CD4-positive, alpha-beta T cell (primary cell): ENCODE measurements around the gene WT1. TPM values are rescaled to one million over a fixed set of nuclear protein-coding genes. Genes with fewer than 3 reads are reported as not detected.

Experiments used
- ATAC-seq: fragments of 200-7000 bp; cut with Tn5 transposase; one replicate; pipeline ENCODE4 v1.10.0; 2022; ENCODE audit warnings: mild to moderate bottlenecking; ENCODE audit not compliant: poor library complexity
- CTCF ChIA-PET: fragments of 350-600 bp; sonication (Branson Sonifier 250); formaldehyde crosslinking; loops from one replicate; lab custom pipeline; 2021; ENCODE audit warnings: antibody characterized with exemption, inconsistent platforms; lab: Charles Lee
- POLR2A ChIA-PET: fragments of 350-600 bp; sonication (Branson Sonifier 250); formaldehyde crosslinking; loops from one replicate; lab custom pipeline; 2021; ENCODE audit warnings: antibody characterized with exemption, inconsistent platforms; lab: Charles Lee
- DNase-seq, 14 experiments: peaks; one replicate each; pipeline ENCODE4 v3.0.0-alpha.2; 2013 to 2020; ENCODE audit warnings: mixed read lengths in 2 of 14
- H3K27ac ChIP-seq, 2 donors: one replicate each; pipeline versions ENCODE4 v1.5.1 to v1.7.0; 2013; ENCODE audit warnings: low read length in 2 of 2, low read depth in 1 of 2, mild to moderate bottlenecking in 1 of 2
- H3K27me3 ChIP-seq, 2 experiments: 1 replicate in 1 of 2; 2 replicates in 1 of 2; pipeline versions ENCODE4 v1.6.1 to v1.7.0; 2013; ENCODE audit warnings: low read length in 2 of 2, control low read depth in 1 of 2, mild to moderate bottlenecking in 1 of 2, moderate library complexity in 1 of 2; ENCODE audit not compliant: insufficient read depth in 2 of 2, control insufficient read depth in 1 of 2
- H3K36me3 ChIP-seq: one replicate; pipeline ENCODE4 v1.6.1; 2013; ENCODE audit warnings: low read length, control low read depth; ENCODE audit not compliant: insufficient read depth
- H3K4me1 ChIP-seq: one replicate; pipeline ENCODE4 v1.6.1; 2013; ENCODE audit warnings: low read length, control low read depth; ENCODE audit not compliant: insufficient read depth
- H3K4me3 ChIP-seq: one replicate; pipeline ENCODE4 v1.5.1; 2013; ENCODE audit warnings: mild to moderate bottlenecking, low read length, moderate library complexity
- H3K9me3 ChIP-seq, 2 experiments: 1 replicate in 1 of 2; 2 replicates in 1 of 2; pipeline versions ENCODE4 v1.6.1 to v1.7.0; 2013; ENCODE audit warnings: low read length in 2 of 2, mild to moderate bottlenecking in 2 of 2, control low read depth in 1 of 2, moderate library complexity in 1 of 2; ENCODE audit not compliant: control insufficient read depth in 1 of 2, insufficient read depth in 1 of 2
- H3K27ac Mint-ChIP-seq: one replicate; pipeline ENCODE4 v1.8.0; 2020; ENCODE audit warnings: mixed read lengths
- H3K27me3 Mint-ChIP-seq: one replicate; pipeline ENCODE4 v1.8.0; 2021; ENCODE audit warnings: mixed read lengths
- H3K36me3 Mint-ChIP-seq: one replicate; pipeline ENCODE4 v1.8.0; 2021; ENCODE audit warnings: low read depth, mixed read lengths
- H3K4me1 Mint-ChIP-seq: one replicate; pipeline ENCODE4 v1.8.0; 2021; ENCODE audit warnings: low read depth, mixed read lengths
- H3K4me3 Mint-ChIP-seq: one replicate; pipeline ENCODE4 v1.8.0; 2020; ENCODE audit warnings: mild to moderate bottlenecking, mixed read lengths
- H3K9me3 Mint-ChIP-seq: one replicate; pipeline ENCODE4 v1.8.0; 2020; ENCODE audit warnings: mixed read lengths
- intact Hi-C, 2 experiments: fragments of 100-400 bp; cut with DNase I in 1 of 2; cut with micrococcal nuclease in 1 of 2; formaldehyde crosslinking; loops; one replicate each; pipeline versions ENCODE4 v1.15.1 to v1.9.0; 2023 to 2025; cut with DNase I, micrococcal nuclease
- total RNA-seq, 174 experiments: library from RNA in 2 of 174; stranded (reverse) in 2 of 174; gene quantifications; one replicate each; pipeline ENCODE4 v1.2.3 and lab custom pipeline; 2021 to 2026
- TF ChIP-seq, protein P1 (sequence below): fragments of 200-600 bp; IDR thresholded peaks from one replicate; pipeline ENCODE4 v1.8.0; 2022; ENCODE audit warnings: antibody characterized with exemption, mild to moderate bottlenecking

WT1 gene
- total RNA-seq, 2 experiments from 2014 or later: not detected

- Mint-ChIP-seq H3K4me1 (peaks cover 51% of the 10 kb centered on the region), H3K36me3 (no peaks in the 10 kb centered on the region), H3K27ac (no peak overlapping the region), H3K9me3 (no peaks in the 10 kb centered on the region), H3K4me3 (peak overlapping the region; percentile 34), H3K27me3 (peaks cover 86% of the 10 kb centered on the region)
- ChIA-PET CTCF (no interaction called here), POLR2A (no interaction called here)
- H3K4me3 ChIP-seq: no peak overlapping the region
- no peaks in the 10 kb centered on the region for H3K36me3 ChIP-seq
- intact Hi-C loops: no loop called here
- no peak overlapping the region for H3K27ac ChIP-seq
- H3K9me3 ChIP-seq: peaks cover 0 to 42% of the 10 kb centered on the region in 2 experiments
- TF ChIP-seq, protein P1, sequence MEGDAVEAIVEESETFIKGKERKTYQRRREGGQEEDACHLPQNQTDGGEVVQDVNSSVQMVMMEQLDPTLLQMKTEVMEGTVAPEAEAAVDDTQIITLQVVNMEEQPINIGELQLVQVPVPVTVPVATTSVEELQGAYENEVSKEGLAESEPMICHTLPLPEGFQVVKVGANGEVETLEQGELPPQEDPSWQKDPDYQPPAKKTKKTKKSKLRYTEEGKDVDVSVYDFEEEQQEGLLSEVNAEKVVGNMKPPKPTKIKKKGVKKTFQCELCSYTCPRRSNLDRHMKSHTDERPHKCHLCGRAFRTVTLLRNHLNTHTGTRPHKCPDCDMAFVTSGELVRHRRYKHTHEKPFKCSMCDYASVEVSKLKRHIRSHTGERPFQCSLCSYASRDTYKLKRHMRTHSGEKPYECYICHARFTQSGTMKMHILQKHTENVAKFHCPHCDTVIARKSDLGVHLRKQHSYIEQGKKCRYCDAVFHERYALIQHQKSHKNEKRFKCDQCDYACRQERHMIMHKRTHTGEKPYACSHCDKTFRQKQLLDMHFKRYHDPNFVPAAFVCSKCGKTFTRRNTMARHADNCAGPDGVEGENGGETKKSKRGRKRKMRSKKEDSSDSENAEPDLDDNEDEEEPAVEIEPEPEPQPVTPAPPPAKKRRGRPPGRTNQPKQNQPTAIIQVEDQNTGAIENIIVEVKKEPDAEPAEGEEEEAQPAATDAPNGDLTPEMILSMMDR: no peak
- ATAC-seq (no peak), DNase-seq (no peak)
- peaks cover 59% of the 10 kb centered on the region for H3K4me1 ChIP-seq
- peaks cover 85 to 88% of the 10 kb centered on the region in 2 experiments for H3K27me3 ChIP-seq
These were observed 807 bp upstream of the WT1 start for GRCh38 chr11:32435942-32436750.

DNA sequence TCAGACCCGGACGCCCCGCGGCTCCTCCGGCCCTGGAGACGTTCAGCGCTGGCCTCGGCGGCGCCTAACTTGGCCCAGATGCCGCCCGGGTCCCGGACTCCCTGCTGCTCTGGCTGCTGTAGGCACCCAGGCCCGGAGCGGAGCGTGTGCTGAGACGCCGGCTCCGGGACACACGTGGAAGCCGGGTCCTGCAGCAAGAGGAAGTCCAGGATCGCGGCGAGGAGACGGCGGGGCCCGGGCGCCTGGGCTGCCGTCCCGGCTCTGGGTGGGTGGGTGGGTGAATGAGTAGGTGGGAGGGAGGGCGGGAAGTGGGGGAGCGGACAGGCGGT, 223 bp downstream of the WT1 start:
- ATAC-seq: no peak

GRCh38 chr11:32434356-32435151, 785 bp downstream of the WT1 start:
- H3K4me3 Mint-ChIP-seq: no peak overlapping the region
- DNase-seq (no peak), ATAC-seq (no peak)
- ChIA-PET POLR2A (no interaction called here), CTCF (no interaction called here)
- peaks cover 91% of the 10 kb centered on the region in 2 experiments for H3K27me3 ChIP-seq
- no peak overlapping the region for H3K27ac Mint-ChIP-seq
- intact Hi-C loops: no loop called here
- peaks cover 86% of the 10 kb centered on the region for H3K27me3 Mint-ChIP-seq
- H3K9me3 ChIP-seq: peaks cover 0 to 54% of the 10 kb centered on the region in 2 experiments
- no peak overlapping the region for H3K27ac ChIP-seq
- TF ChIP-seq, protein P1: no peak
- H3K36me3 ChIP-seq: no peaks in the 10 kb centered on the region
- H3K36me3 Mint-ChIP-seq: no peaks in the 10 kb centered on the region
- H3K4me1 ChIP-seq: peaks cover 58% of the 10 kb centered on the region
- peaks cover 49% of the 10 kb centered on the region for H3K4me1 Mint-ChIP-seq
- H3K9me3 Mint-ChIP-seq: no peaks in the 10 kb centered on the region
- no peak overlapping the region for H3K4me3 ChIP-seq

More for the DNA sequence above, 223 bp downstream of the WT1 start:
- intact Hi-C loops: no loop called here
- ChIA-PET POLR2A (no interaction called here), CTCF (no interaction called here)
- peaks cover 86% of the 10 kb centered on the region for H3K27me3 Mint-ChIP-seq
- no peak for DNase-seq
- H3K9me3 Mint-ChIP-seq: no peaks in the 10 kb centered on the region
- H3K4me3 Mint-ChIP-seq: no peak overlapping the region
- Histone ChIP-seq H3K4me3 (no peak overlapping the region), H3K9me3 (peaks cover 0 to 51% of the 10 kb centered on the region in 2 experiments), H3K27ac (no peak overlapping the region), H3K27me3 (peaks cover 88 to 92% of the 10 kb centered on the region in 2 experiments), H3K4me1 (peaks cover 59% of the 10 kb centered on the region), H3K36me3 (no peaks in the 10 kb centered on the region)
- TF ChIP-seq, protein P1: no peak
- no peaks in the 10 kb centered on the region for H3K36me3 Mint-ChIP-seq
- H3K27ac Mint-ChIP-seq: no peak overlapping the region
- H3K4me1 Mint-ChIP-seq: peaks cover 51% of the 10 kb centered on the region
